Gastrocnemius medialis (tissue), 4 donors: ENCODE results near the gene FAM171A1.

Experiments
- CTCF ChIP-seq, 5 experiments: fragments of 450-650 bp in 3 of 5; fragments of 200-600 bp in 2 of 5; sonication (generic) in 2 of 5; IDR thresholded peaks in 4 of 5; conservative IDR thresholded peaks in 1 of 5; 1 replicate in 4 of 5; 2 replicates in 1 of 5; pipeline ENCODE4 v1.5.1; 2016 to 2019; ENCODE audit warnings: antibody characterized with exemption in 5 of 5, mild to moderate bottlenecking in 3 of 5, moderate library complexity in 3 of 5
- POLR2A ChIP-seq, 2 donors: fragments of 450-650 bp; IDR thresholded peaks; one replicate each; pipeline ENCODE4 v1.6.1; 2017; ENCODE audit warnings: antibody characterized with exemption in 2 of 2, mild to moderate bottlenecking in 2 of 2, moderate library complexity in 2 of 2

DNA sequence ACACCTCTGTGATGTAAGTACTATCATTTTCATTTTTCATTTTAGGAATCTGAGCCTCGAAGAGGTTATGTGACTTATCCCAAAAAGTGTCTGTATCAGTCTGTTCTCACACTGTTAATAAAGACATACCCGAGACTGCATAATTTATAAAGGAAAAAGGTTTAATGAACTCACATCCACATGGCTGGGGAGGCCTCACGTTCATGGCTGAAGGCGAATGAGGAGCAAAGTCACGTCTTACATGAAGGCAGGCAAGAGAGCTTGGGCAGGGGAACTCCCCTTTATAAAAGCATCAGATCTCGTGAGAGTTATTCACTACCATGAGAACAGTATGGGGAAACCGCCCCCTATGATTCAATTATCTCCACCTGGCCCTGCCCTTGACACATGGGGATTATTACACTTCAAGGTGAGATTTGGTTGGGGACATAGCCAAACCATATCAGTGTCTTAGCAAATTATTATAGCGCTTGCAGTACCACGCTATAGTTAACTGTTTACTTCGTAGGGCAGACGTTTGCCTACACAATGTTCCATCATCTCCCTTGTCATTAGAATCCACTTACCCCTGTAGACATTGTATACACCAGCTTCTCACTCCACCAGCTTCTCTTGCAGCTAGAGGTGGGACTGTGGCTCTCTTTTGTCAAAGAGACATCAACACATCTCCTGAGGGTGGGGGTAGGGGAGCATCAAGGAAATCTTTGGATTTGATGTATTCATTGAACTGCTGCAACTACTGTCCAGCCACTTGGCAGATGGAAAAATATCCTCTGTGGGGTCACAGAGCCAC, 187.2 kb downstream of the FAM171A1 start:
- TF ChIP-seq CTCF (IDR thresholded peaks at IDR 0.05 in 4 of 5, conservative IDR thresholded peaks at IDR 0.05 in 1 of 5) (no peak), POLR2A (IDR thresholded peaks at IDR 0.05) (no peak)
